Measurements from ENCODE around the gene NCAPD2.

GRCh38 chr12:6573001-6573400 lies 79.1 kb downstream of the NCAPD2 start:
- TF ChIP-seq RCOR1 (IDR thresholded peaks at IDR 0.05; ENCODE audit: low read length) (no peak), EP300 (IDR thresholded peaks at IDR 0.05; ENCODE audit: borderline replicate concordance in 1 of 2, low read depth in 1 of 2, low read length in 1 of 2) (no peak), CTCF (IDR thresholded peaks at IDR 0.05) (no peak), MAX (IDR thresholded peaks at IDR 0.05; ENCODE audit: low read depth) (no peak)
